HepG2 (cell line): ENCODE results near the gene ANKRD17. TPM values are rescaled to one million over a fixed set of nuclear protein-coding genes. Genes with fewer than 3 reads are reported as not detected.

Source experiments
- ATAC-seq: fragments of 200-7000 bp; cut with Tn5 transposase; 3 replicates; pipeline ENCODE4 v1.9.1; 2020; ENCODE audit warnings: mild to moderate bottlenecking, moderate library complexity
- BruUV-seq: library from RNA; stranded (reverse); fragments of 400-500 nt; replicated peaks from 2 replicates; lab custom pipeline; 2021; lab: Mats Ljungman, UMichigan
- CTCF ChIA-PET: fragments of 300-600 bp; formaldehyde crosslinking; extraction: SDS; loops from one replicate; lab custom pipeline; 2021; ENCODE audit warnings: low total read pairs, inconsistent platforms, low intra/inter-chr PET ratio; lab: Yijun Ruan, JAX
- POLR2A ChIA-PET: fragments of 350-600 bp; sonication (Branson Sonifier 250); formaldehyde crosslinking; loops from one replicate; lab custom pipeline; 2020; ENCODE audit warnings: antibody characterized with exemption, inconsistent platforms; lab: Yijun Ruan, JAX
- DNase-seq: peaks from one replicate; pipeline ENCODE4 v3.0.0-alpha.2; 2015; ENCODE audit warnings: low spot score
- FAIRE-seq: peaks from 3 replicates; lab custom pipeline; 2011; peaks lifted over from hg19 to GRCh38; lab: Jason Lieb, UNC
- H2AFZ ChIP-seq: one replicate; pipeline ENCODE4 v1.6.1; 2011; ENCODE audit warnings: low read length, inconsistent platforms
- H3K27ac ChIP-seq: fragments of 300-600 bp; 3 replicates; pipeline ENCODE4 v1.8.0; 2011; ENCODE audit warnings: mixed run types, mild to moderate bottlenecking, mixed read lengths, low read length, inconsistent platforms; ENCODE audit not compliant: insufficient read depth; ENCODE audit errors: extremely low read length
- H3K27me3 ChIP-seq, 2 experiments: fragments of 200-600 bp in 1 of 2; 2 replicates in 1 of 2; 3 replicates in 1 of 2; pipeline versions ENCODE4 v1.6.0 to v1.8.0; 2011; ENCODE audit warnings: low read length in 2 of 2, mild to moderate bottlenecking in 2 of 2, moderate library complexity in 2 of 2, inconsistent platforms in 1 of 2; ENCODE audit not compliant: insufficient read depth in 2 of 2, control insufficient read depth in 1 of 2
- H3K36me3 ChIP-seq, 2 experiments: fragments of 200-600 bp in 1 of 2; replicated peaks in 1 of 2; 2 replicates in 1 of 2; 3 replicates in 1 of 2; pipeline versions ENCODE4 v1.5.1 to v1.8.0; 2011; ENCODE audit warnings: low read length in 2 of 2, inconsistent platforms in 1 of 2; ENCODE audit not compliant: insufficient read depth in 2 of 2, control insufficient read depth in 1 of 2
- H3K4me1 ChIP-seq: 2 replicates; pipeline ENCODE4 v1.5.1; 2012; ENCODE audit warnings: low read length, inconsistent platforms; ENCODE audit not compliant: insufficient read depth
- H3K4me2 ChIP-seq: 2 replicates; pipeline ENCODE4 v1.6.0; 2011; ENCODE audit warnings: low read depth, low read length, inconsistent platforms
- H3K4me3 ChIP-seq, 3 experiments: fragments of 200-600 bp in 1 of 3; sonication (generic), shearing (Covaris generic) in 1 of 3; replicated peaks in 1 of 3; 2 replicates each; pipeline ENCODE4 v1.5.1; 2011 to 2016; ENCODE audit warnings: low read length in 3 of 3, inconsistent platforms in 2 of 3, low read depth in 2 of 3, mild to moderate bottlenecking in 2 of 3, control low read depth in 1 of 3, mixed read lengths in 1 of 3; ENCODE audit not compliant: insufficient read depth in 1 of 3
- H3K79me2 ChIP-seq: one replicate; pipeline ENCODE4 v1.6.1; 2011; ENCODE audit warnings: low read length, inconsistent platforms; ENCODE audit not compliant: insufficient read depth
- H3K9ac ChIP-seq: 2 replicates; pipeline ENCODE4 v1.6.0; 2011; ENCODE audit warnings: mild to moderate bottlenecking, low read depth, low read length, inconsistent platforms; ENCODE audit not compliant: insufficient read depth
- H3K9me3 ChIP-seq: 2 replicates; pipeline ENCODE4 v1.5.1; 2012; ENCODE audit warnings: mild to moderate bottlenecking, low read length
- H4K20me1 ChIP-seq: 2 replicates; pipeline ENCODE4 v1.6.0; 2011; ENCODE audit warnings: inconsistent platforms, mild to moderate bottlenecking, low read length, moderate library complexity; ENCODE audit not compliant: insufficient read depth
- EP300 ChIP-seq, 3 experiments: sonication (generic) in 1 of 3; formaldehyde crosslinking in 1 of 3; IDR thresholded peaks; 2 replicates each; pipeline versions ENCODE4 v1.5.1 to v1.6.1; 2011 to 2020; ENCODE audit warnings: low read depth in 2 of 3, low read length in 2 of 3, borderline replicate concordance in 1 of 3, improper control_type of control experiment in 1 of 3, mild to moderate bottlenecking in 1 of 3, missing genetic modification reagents in 1 of 3, moderate library complexity in 1 of 3
- HOXD1 ChIP-seq: sonication (generic); formaldehyde crosslinking; IDR thresholded peaks from 2 replicates; pipeline ENCODE4 v1.5.0; 2020; ENCODE audit warnings: missing genetic modification reagents
- SPEN ChIP-seq: sonication (generic); formaldehyde crosslinking; IDR thresholded peaks from 2 replicates; pipeline ENCODE4 v1.5.1; 2020; ENCODE audit warnings: low read depth, mild to moderate bottlenecking, missing genetic modification reagents
- TOE1 ChIP-seq: sonication (generic); formaldehyde crosslinking; IDR thresholded peaks from 2 replicates; pipeline ENCODE4 v1.4.0; 2020; ENCODE audit warnings: mild to moderate bottlenecking, missing genetic modification reagents
- ZBTB21 ChIP-seq: sonication (generic); formaldehyde crosslinking; IDR thresholded peaks from 2 replicates; pipeline ENCODE4 v1.4.0; 2020; ENCODE audit warnings: missing genetic modification reagents
- ZNF207 ChIP-seq: fragments of 450-650 bp; IDR thresholded peaks from 2 replicates; pipeline ENCODE4 v1.6.1; 2016; ENCODE audit warnings: antibody characterized with exemption, borderline replicate concordance
- ZNF614 ChIP-seq: IDR thresholded peaks from 2 replicates; pipeline ENCODE4 v1.6.1; 2018; ENCODE audit warnings: missing biosample characterization, missing genetic modification reagents, inconsistent platforms, borderline replicate concordance
- ZNF709 ChIP-seq: sonication (generic); formaldehyde crosslinking; IDR thresholded peaks from 2 replicates; pipeline ENCODE4 v1.5.0; 2020; ENCODE audit warnings: mild to moderate bottlenecking, missing genetic modification reagents
- ZNF747 ChIP-seq: sonication (generic); formaldehyde crosslinking; IDR thresholded peaks from 2 replicates; pipeline ENCODE4 v1.8.1; 2023; ENCODE audit warnings: missing genetic modification reagents, mild to moderate bottlenecking, borderline replicate concordance
- ZNF839 ChIP-seq: sonication (generic); formaldehyde crosslinking; IDR thresholded peaks from 2 replicates; pipeline ENCODE4 v1.4.0; 2020; ENCODE audit warnings: missing genetic modification reagents, mild to moderate bottlenecking, borderline replicate concordance
- whole genome bisulfite sequencing: methylation state at CpG from one replicate; pipeline ENCODE4 v1.1.6; 2017; ENCODE audit warnings: low lambda C conversion rate; 5-methylcytosine and 5-hydroxymethylcytosine counted together
- in situ Hi-C: cut with HindIII; loops from 2 replicates; pipeline ENCODE4 v1.10.0; 2017; ENCODE audit warnings: low pct_unique_long_range_greater_than_20kb; ENCODE audit not compliant: extremely low pct_ligation_motif_present
- intact Hi-C: fragments of 100-400 bp; cut with micrococcal nuclease; formaldehyde crosslinking; loops from one replicate; pipeline ENCODE4 v1.10.0; 2022; ENCODE audit not compliant: unreplicated experiment
- polyA plus RNA-seq, 8 experiments: library from polyadenylated mRNA; depleted of rRNA in 3 of 8; stranded (reverse) in 7 of 8; unstranded in 1 of 8; fragments of >200 nt; fragmentation: Illumina TruSeq in 4 of 8; extraction: Trizol in 4 of 8; gene quantifications; 2 replicates each; pipeline versions ENCODE4 v1.2.1 to v1.2.3, GENCODE V29; 2011 to 2016; ENCODE audit warnings: low read depth in 4 of 8, missing spikeins in 1 of 8, mixed read lengths in 1 of 8; ENCODE audit not compliant: insufficient read depth in 1 of 8
- total RNA-seq, 5 experiments: library from RNA; depleted of rRNA; stranded (reverse); fragments of >200 nt; fragmentation: Illumina TruSeq; extraction: Trizol; gene quantifications; 2 replicates each; pipeline ENCODE4 v1.2.3, GENCODE V29; 2016; ENCODE audit warnings: low read depth in 1 of 5
- TF ChIP-seq, protein P1 (sequence below): sonication (generic); formaldehyde crosslinking; IDR thresholded peaks from 2 replicates; pipeline ENCODE4 v1.8.1; 2023; ENCODE audit warnings: mild to moderate bottlenecking, inconsistent platforms, moderate library complexity, missing genetic modification reagents, borderline replicate concordance
- TF ChIP-seq, protein P2 (sequence below): sonication (generic); formaldehyde crosslinking; IDR thresholded peaks from 2 replicates; pipeline ENCODE4 v1.8.1; 2022; ENCODE audit warnings: low read depth, mild to moderate bottlenecking, missing genetic modification reagents
- TF ChIP-seq, protein P3 (sequence below): sonication (generic); formaldehyde crosslinking; IDR thresholded peaks from 2 replicates; pipeline ENCODE4 v1.9.0; 2021; ENCODE audit warnings: missing genetic modification reagents, borderline replicate concordance
- TF ChIP-seq, protein P4 (sequence below), 2 experiments: sonication (generic) in 1 of 2; formaldehyde crosslinking in 1 of 2; IDR thresholded peaks; 2 replicates each; pipeline versions ENCODE4 v1.4.0 to v1.6.1; 2018 to 2020; ENCODE audit warnings: missing genetic modification reagents in 2 of 2, borderline replicate concordance in 1 of 2, low read depth in 1 of 2, mild to moderate bottlenecking in 1 of 2, missing biosample characterization in 1 of 2
- TF ChIP-seq, protein P5 (sequence below): sonication (generic); formaldehyde crosslinking; IDR thresholded peaks from 2 replicates; pipeline ENCODE4 v1.8.0; 2023; ENCODE audit warnings: mild to moderate bottlenecking, missing genetic modification reagents

ANKRD17 gene
- total and polyA plus RNA-seq, 2 of the 13 experiments (the other 11 are each of a cell fraction or from before 2014, with no cell fraction given): 55.7 to 61.1 TPM

DNA sequence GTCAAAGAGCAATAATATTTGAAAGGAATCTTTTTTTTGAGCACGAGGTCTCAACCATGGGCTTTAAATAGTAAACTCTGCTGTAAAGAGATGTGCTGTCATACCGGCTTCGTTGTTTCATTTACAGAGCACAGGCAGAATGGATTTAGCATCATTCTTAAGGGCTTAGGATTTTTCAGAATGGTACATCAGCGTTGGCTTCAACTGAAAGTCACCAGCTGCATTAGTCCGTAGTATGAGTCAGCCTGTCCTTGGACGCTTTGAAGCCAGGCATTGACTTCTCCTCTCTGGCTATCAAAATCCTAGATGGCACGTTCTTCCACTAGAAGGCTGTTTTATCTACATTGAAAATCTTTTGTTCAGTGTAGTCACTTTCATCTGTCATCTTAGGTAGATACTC lies 212.7 kb downstream of the ANKRD17 start (continued):
- TF ChIP-seq ZNF614 (CRISPR knock-in tag) (no peak), ZNF839 (no peak), ZNF709 (no peak), SPEN (CRISPR knock-in tag) (no peak), ZNF207 (no peak)
- TF ChIP-seq, protein P1, sequence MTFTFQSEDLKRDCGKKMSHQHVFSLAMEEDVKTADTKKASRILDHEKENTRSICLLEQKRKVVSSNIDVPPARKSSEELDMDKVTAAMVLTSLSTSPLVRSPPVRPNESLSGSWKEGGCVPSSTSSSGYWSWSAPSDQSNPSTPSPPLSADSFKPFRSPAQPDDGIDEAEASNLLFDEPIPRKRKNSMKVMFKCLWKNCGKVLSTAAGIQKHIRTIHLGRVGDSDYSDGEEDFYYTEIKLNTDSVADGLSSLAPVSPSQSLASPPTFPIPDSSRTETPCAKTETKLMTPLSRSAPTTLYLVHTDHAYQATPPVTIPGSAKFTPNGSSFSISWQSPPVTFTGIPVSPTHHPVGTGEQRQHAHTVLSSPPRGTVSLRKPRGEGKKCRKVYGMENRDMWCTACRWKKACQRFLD: no peak
- TF ChIP-seq, protein P2, sequence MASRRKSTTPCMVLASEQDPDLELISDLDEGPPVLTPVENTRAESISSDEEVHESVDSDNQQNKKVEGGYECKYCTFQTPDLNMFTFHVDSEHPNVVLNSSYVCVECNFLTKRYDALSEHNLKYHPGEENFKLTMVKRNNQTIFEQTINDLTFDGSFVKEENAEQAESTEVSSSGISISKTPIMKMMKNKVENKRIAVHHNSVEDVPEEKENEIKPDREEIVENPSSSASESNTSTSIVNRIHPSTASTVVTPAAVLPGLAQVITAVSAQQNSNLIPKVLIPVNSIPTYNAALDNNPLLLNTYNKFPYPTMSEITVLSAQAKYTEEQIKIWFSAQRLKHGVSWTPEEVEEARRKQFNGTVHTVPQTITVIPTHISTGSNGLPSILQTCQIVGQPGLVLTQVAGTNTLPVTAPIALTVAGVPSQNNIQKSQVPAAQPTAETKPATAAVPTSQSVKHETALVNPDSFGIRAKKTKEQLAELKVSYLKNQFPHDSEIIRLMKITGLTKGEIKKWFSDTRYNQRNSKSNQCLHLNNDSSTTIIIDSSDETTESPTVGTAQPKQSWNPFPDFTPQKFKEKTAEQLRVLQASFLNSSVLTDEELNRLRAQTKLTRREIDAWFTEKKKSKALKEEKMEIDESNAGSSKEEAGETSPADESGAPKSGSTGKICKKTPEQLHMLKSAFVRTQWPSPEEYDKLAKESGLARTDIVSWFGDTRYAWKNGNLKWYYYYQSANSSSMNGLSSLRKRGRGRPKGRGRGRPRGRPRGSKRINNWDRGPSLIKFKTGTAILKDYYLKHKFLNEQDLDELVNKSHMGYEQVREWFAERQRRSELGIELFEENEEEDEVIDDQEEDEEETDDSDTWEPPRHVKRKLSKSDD (CRISPR knock-in tag): no peak

DNA sequence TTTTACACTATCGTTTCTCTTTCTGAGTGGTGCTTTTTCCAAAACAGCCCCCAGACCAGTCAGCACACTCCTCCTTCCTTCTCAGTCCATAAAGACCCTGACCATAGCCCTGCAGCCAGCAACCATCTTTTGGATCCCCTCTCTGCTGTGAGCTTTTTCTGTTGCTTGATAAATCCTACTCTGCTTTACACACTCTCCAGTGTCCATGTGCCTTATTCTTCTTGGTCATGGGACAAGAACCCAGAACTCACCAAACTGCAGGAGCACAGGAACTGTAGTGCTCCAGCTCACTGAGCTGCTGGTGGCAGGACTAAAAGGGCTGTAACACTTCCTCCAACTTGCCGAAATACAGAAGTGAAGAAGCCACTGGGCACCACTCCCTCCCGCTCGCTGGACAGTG lies 221.5 kb downstream of the ANKRD17 start:
- Histone ChIP-seq H3K9me3 (peaks cover 11% of the 10 kb centered on the region), H3K27ac (no peak overlapping the region), H3K36me3 (no peaks in the 10 kb centered on the region), H3K27me3 (no peaks in the 10 kb centered on the region), H3K4me3 (no peak overlapping the region), H4K20me1 (no peaks in the 10 kb centered on the region), H3K4me2 (no peak overlapping the region), H2AFZ (no peak overlapping the region), H3K4me1 (no peaks in the 10 kb centered on the region), H3K79me2 (no peaks in the 10 kb centered on the region), H3K9ac (no peak overlapping the region)
- ChIA-PET POLR2A (no interaction called here), CTCF (no interaction called here)
- FAIRE-seq (no peak), ATAC-seq (no peak), DNase-seq (no peak)
- in situ Hi-C loops (no loop called here), intact Hi-C loops (no loop called here)
- no TSS peak for BruUV-seq
- 63% methylated on average over 4 of the region's 4 CpGs for WGBS
- TF ChIP-seq TOE1 (CRISPR knock-in tag) (no peak), EP300 (IDR thresholded peaks at IDR 0.05; ENCODE audit: low read depth in 2 of 2, low read length in 2 of 2) (no peak), EP300 (CRISPR knock-in tag; IDR thresholded peaks at IDR 0.05; ENCODE audit: borderline replicate concordance) (no peak), HOXD1 (CRISPR knock-in tag) (no peak), ZNF747 (CRISPR knock-in tag) (no peak), ZBTB21 (CRISPR knock-in tag) (no peak)
- TF ChIP-seq, protein P3, sequence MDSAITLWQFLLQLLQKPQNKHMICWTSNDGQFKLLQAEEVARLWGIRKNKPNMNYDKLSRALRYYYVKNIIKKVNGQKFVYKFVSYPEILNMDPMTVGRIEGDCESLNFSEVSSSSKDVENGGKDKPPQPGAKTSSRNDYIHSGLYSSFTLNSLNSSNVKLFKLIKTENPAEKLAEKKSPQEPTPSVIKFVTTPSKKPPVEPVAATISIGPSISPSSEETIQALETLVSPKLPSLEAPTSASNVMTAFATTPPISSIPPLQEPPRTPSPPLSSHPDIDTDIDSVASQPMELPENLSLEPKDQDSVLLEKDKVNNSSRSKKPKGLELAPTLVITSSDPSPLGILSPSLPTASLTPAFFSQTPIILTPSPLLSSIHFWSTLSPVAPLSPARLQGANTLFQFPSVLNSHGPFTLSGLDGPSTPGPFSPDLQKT (CRISPR knock-in tag): no peak
- TF ChIP-seq, protein P4, sequence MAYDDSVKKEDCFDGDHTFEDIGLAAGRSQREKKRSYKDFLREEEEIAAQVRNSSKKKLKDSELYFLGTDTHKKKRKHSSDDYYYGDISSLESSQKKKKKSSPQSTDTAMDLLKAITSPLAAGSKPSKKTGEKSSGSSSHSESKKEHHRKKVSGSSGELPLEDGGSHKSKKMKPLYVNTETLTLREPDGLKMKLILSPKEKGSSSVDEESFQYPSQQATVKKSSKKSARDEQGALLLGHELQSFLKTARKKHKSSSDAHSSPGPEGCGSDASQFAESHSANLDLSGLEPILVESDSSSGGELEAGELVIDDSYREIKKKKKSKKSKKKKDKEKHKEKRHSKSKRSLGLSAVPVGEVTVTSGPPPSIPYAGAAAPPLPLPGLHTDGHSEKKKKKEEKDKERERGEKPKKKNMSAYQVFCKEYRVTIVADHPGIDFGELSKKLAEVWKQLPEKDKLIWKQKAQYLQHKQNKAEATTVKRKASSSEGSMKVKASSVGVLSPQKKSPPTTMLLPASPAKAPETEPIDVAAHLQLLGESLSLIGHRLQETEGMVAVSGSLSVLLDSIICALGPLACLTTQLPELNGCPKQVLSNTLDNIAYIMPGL (CRISPR knock-in tag; IDR thresholded peaks at IDR 0.05; ENCODE audit: borderline replicate concordance in 1 of 2, low read depth in 1 of 2): no peak
- TF ChIP-seq, protein P5, sequence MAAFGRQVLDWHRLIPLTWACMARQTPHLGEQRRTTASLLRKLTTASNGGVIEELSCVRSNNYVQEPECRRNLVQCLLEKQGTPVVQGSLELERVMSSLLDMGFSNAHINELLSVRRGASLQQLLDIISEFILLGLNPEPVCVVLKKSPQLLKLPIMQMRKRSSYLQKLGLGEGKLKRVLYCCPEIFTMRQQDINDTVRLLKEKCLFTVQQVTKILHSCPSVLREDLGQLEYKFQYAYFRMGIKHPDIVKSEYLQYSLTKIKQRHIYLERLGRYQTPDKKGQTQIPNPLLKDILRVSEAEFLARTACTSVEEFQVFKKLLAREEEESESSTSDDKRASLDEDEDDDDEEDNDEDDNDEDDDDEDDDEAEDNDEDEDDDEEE: no peak
